ENCODE measurements around the gene PHLDA3.

The PHLDA3 gene

GRCh38 chr1:201429736-201430501 lies 39.1 kb downstream of the PHLDA3 start:
- no peak for DNase-seq (ENCODE audit: low spot score)

GRCh38 chr1:201427963-201428362 lies 41.0 kb downstream of the PHLDA3 start:
- no peak for DNase-seq (ENCODE audit: low spot score)

GRCh38 chr1:201426479-201427310 lies 42.3 kb downstream of the PHLDA3 start:
- no peak for DNase-seq (ENCODE audit: low spot score)

GRCh38 chr1:201424146-201424545 lies 44.8 kb downstream of the PHLDA3 start:
- no peak for DNase-seq (ENCODE audit: low spot score)

GRCh38 chr1:201423655-201424054 lies 45.3 kb downstream of the PHLDA3 start:
- no peak for DNase-seq (ENCODE audit: low spot score)

GRCh38 chr1:201422436-201423030 lies 46.5 kb downstream of the PHLDA3 start:
- DNase-seq (ENCODE audit: low spot score): no peak

- DNase-seq (ENCODE audit: low spot score): no peak
These were observed 47.0 kb downstream of the PHLDA3 start for GRCh38 chr1:201422026-201422425.

GRCh38 chr1:201421041-201421440 lies 47.9 kb downstream of the PHLDA3 start:
- DNase-seq (ENCODE audit: low spot score): no peak

GRCh38 chr1:201420608-201421002 lies 48.4 kb downstream of the PHLDA3 start:
- DNase-seq (ENCODE audit: low spot score): no peak

GRCh38 chr1:201419746-201420607 lies 49.0 kb downstream of the PHLDA3 start:
- DNase-seq (ENCODE audit: low spot score): no peak

- no peak for DNase-seq (ENCODE audit: low spot score)
These were observed 49.7 kb downstream of the PHLDA3 start for GRCh38 chr1:201419256-201419655.

GRCh38 chr1:201418461-201418860 lies 50.5 kb downstream of the PHLDA3 start:
- no peak for DNase-seq (ENCODE audit: low spot score)
